Keratinocyte (primary cell): Measurements from ENCODE around the gene CCDC102A. TPM values are rescaled to one million over a fixed set of nuclear protein-coding genes. Genes with fewer than 3 reads are reported as not detected.

Experiments
- DNase-seq: peaks from one replicate; pipeline ENCODE4 v3.0.0-alpha.2; 2011; ENCODE audit warnings: low read depth, missing footprints, low spot score
- FAIRE-seq: peaks from 2 replicates; lab custom pipeline; 2011; peaks lifted over from hg19 to GRCh38; lab: Jason Lieb, UNC
- H2AFZ ChIP-seq: 2 replicates; pipeline ENCODE4 v1.6.0; 2012; ENCODE audit warnings: low read length, control low read depth, inconsistent platforms; ENCODE audit not compliant: control insufficient read depth
- H3K27ac ChIP-seq: 2 replicates; pipeline ENCODE4 v1.5.1; 2011; ENCODE audit warnings: low read length; ENCODE audit not compliant: control insufficient read depth, insufficient read depth
- H3K27me3 ChIP-seq: 3 replicates; pipeline ENCODE4 v1.6.0; 2011; ENCODE audit warnings: low read length; ENCODE audit not compliant: control insufficient read depth, insufficient read depth; ENCODE audit errors: extremely low read depth
- H3K36me3 ChIP-seq, 2 experiments: 2 replicates in 1 of 2; 3 replicates in 1 of 2; pipeline ENCODE4 v1.5.1; 2011; ENCODE audit warnings: low read length in 2 of 2, mild to moderate bottlenecking in 1 of 2; ENCODE audit not compliant: control insufficient read depth in 2 of 2, insufficient read depth in 2 of 2; ENCODE audit errors: extremely low read depth in 1 of 2
- H3K4me1 ChIP-seq: 3 replicates; pipeline ENCODE4 v1.5.1; 2011; ENCODE audit warnings: low read length; ENCODE audit not compliant: control insufficient read depth, insufficient read depth; ENCODE audit errors: extremely low read depth
- H3K4me2 ChIP-seq: 3 replicates; pipeline ENCODE4 v1.6.0; 2011; ENCODE audit warnings: low read depth, low read length; ENCODE audit not compliant: control insufficient read depth, insufficient read depth; ENCODE audit errors: extremely low read depth
- H3K4me3 ChIP-seq, 3 experiments: fragments of 200-600 bp in 1 of 3; sonication (generic) in 1 of 3; 2 replicates in 2 of 3; 3 replicates in 1 of 3; pipeline ENCODE4 v1.5.1; 2011 to 2016; ENCODE audit warnings: low read length in 3 of 3, mild to moderate bottlenecking in 3 of 3, control low read depth in 2 of 3, inconsistent platforms in 1 of 3, low read depth in 1 of 3, mixed read lengths in 1 of 3, mixed run types in 1 of 3, moderate library complexity in 1 of 3; ENCODE audit not compliant: control insufficient read depth in 2 of 3, insufficient read depth in 2 of 3; ENCODE audit errors: extremely low read depth in 1 of 3
- H3K79me2 ChIP-seq: 2 replicates; pipeline ENCODE4 v1.6.0; 2012; ENCODE audit warnings: low read length; ENCODE audit not compliant: control insufficient read depth, insufficient read depth
- H3K9ac ChIP-seq: 3 replicates; pipeline ENCODE4 v1.6.0; 2011; ENCODE audit warnings: low read length; ENCODE audit not compliant: control insufficient read depth, insufficient read depth; ENCODE audit errors: extremely low read depth
- H3K9me1 ChIP-seq: 3 replicates; pipeline ENCODE4 v1.6.0; 2011; ENCODE audit warnings: low read length; ENCODE audit not compliant: control insufficient read depth, insufficient read depth; ENCODE audit errors: extremely low read depth
- H3K9me3 ChIP-seq: 2 replicates; pipeline ENCODE4 v1.5.1; 2012; ENCODE audit warnings: low read depth, low read length; ENCODE audit not compliant: control insufficient read depth
- H4K20me1 ChIP-seq: 3 replicates; pipeline ENCODE4 v1.6.0; 2011; ENCODE audit warnings: low read length; ENCODE audit not compliant: control insufficient read depth, insufficient read depth; ENCODE audit errors: extremely low read depth
- EZH2 ChIP-seq: IDR thresholded peaks from one replicate; pipeline ENCODE4 v1.6.1; 2012; ENCODE audit warnings: inconsistent platforms, mild to moderate bottlenecking, low read length, moderate library complexity
- dilution Hi-C: fragments of 300-500 bp; cut with MboI; formaldehyde crosslinking; loops from one replicate; pipeline ENCODE4 v1.7.0; 2020; ENCODE audit warnings: low sequenced_read_pairs; ENCODE audit not compliant: extremely low pct_ligation_motif_present
- polyA plus RNA-seq, 5 experiments: library from polyadenylated mRNA; depleted of rRNA in 3 of 5; stranded (reverse) in 3 of 5; stranded (forward) in 1 of 5; unstranded in 1 of 5; fragments of >200 nt; gene quantifications; 1 replicate in 1 of 5; 2 replicates in 3 of 5; 3 replicates in 1 of 5; pipeline versions ENCODE4 v1.2.1 to v1.2.3, GENCODE V29; 2011 to 2012; ENCODE audit warnings: missing spikeins in 2 of 5, low read depth in 1 of 5, low replicate concordance in 1 of 5
- TF ChIP-seq, protein P1 (sequence below), 3 experiments: IDR thresholded peaks in 1 of 3; conservative IDR thresholded peaks in 1 of 3; optimal IDR thresholded peaks in 1 of 3; 2 replicates in 2 of 3; 3 replicates in 1 of 3; pipeline versions ENCODE3 to v1.5.1; 2011; ENCODE audit warnings: low read length in 3 of 3, mild to moderate bottlenecking in 3 of 3, moderate library complexity in 2 of 3, control low read depth in 1 of 3, inconsistent platforms in 1 of 3; ENCODE audit not compliant: insufficient read depth in 2 of 3; ENCODE audit errors: extremely low read depth in 1 of 3

CCDC102A gene
- polyA plus RNA-seq, 1 donor (not counting 4 experiments of a cell fraction or from before 2014, with no cell fraction given), result 2.2 TPM

- dilution Hi-C loops, result no loop called here
Observed at GRCh38 chr16:57512296-57513001, 23.9 kb downstream of the CCDC102A start.

DNA sequence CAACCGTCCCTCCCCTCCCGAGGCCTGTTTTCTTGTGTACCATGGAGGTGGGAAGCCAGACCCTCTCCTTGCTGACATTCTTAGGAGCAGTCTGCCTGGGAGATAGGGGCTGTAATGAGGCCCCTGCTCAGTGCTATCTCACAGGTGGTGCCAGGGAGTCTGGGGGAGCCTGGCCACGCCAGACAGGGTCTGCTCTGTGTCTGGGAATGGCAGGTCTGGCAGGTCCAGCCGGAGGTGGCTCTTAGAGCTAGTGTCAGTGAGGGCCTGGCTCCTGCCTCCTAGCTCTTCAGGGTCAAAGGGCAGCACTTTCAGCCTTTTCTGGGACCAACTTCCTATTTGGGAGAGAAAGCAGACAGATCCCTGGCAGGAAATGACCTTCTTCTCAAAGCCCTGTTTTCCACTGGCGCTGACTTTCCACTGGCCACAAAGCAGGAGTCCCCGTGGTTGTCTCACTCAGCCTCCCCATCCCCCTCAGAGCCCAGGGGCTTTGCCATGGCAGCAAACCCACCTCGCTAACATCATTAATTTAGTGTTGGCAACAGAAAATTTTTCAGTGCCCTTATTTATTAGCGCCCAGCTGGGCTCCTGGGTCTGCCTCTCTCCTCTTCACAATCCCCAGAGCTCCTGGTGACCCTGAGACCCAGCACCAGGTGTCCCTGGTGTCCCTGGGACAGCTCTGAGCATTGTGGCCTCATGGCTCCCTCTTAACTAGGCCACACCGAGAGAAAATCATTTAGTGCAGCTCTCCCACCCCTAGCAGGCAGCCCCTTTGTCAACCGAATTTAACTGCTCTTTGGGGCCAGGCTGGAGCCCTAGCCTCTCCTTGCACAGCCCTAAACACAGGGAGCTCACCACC is 26.1 kb downstream of the CCDC102A start:
- Histone ChIP-seq H4K20me1 (no peaks in the 10 kb centered on the region), H3K4me1 (no peaks in the 10 kb centered on the region), H3K4me3 (no peak overlapping the region), H3K36me3 (no peaks in the 10 kb centered on the region), H3K9ac (no peak overlapping the region), H3K9me3 (no peaks in the 10 kb centered on the region), H3K27ac (no peak overlapping the region), H3K4me2 (no peak overlapping the region), H2AFZ (no peak overlapping the region), H3K9me1 (no peaks in the 10 kb centered on the region), H3K79me2 (no peaks in the 10 kb centered on the region), H3K27me3 (peaks cover 13% of the 10 kb centered on the region)
- DNase-seq (no peak), FAIRE-seq (no peak)
- TF ChIP-seq, protein P1, sequence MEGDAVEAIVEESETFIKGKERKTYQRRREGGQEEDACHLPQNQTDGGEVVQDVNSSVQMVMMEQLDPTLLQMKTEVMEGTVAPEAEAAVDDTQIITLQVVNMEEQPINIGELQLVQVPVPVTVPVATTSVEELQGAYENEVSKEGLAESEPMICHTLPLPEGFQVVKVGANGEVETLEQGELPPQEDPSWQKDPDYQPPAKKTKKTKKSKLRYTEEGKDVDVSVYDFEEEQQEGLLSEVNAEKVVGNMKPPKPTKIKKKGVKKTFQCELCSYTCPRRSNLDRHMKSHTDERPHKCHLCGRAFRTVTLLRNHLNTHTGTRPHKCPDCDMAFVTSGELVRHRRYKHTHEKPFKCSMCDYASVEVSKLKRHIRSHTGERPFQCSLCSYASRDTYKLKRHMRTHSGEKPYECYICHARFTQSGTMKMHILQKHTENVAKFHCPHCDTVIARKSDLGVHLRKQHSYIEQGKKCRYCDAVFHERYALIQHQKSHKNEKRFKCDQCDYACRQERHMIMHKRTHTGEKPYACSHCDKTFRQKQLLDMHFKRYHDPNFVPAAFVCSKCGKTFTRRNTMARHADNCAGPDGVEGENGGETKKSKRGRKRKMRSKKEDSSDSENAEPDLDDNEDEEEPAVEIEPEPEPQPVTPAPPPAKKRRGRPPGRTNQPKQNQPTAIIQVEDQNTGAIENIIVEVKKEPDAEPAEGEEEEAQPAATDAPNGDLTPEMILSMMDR (optimal IDR thresholded peaks at IDR 0.05 in 1 of 3, IDR thresholded peaks at IDR 0.05 in 1 of 3, conservative IDR thresholded peaks at IDR 0.05 in 1 of 3; ENCODE audit: extremely low read depth in 1 of 3, insufficient read depth in 2 of 3, low read length in 3 of 3), result no peak
- no peak for TF ChIP-seq EZH2
- dilution Hi-C loops, result no loop called here

More at GRCh38 chr16:57512296-57513001, 23.9 kb downstream of the CCDC102A start:
- H3K79me2 ChIP-seq, result no peaks in the 10 kb centered on the region
- no peaks in the 10 kb centered on the region for H3K9me3 ChIP-seq
- no peak overlapping the region for H3K27ac ChIP-seq
- H2AFZ ChIP-seq, result no peak overlapping the region
- H3K36me3 ChIP-seq, result no peaks in the 10 kb centered on the region
- H3K9ac ChIP-seq, result no peak overlapping the region
- no peaks in the 10 kb centered on the region for H3K9me1 ChIP-seq
- H3K4me2 ChIP-seq, result no peak overlapping the region
- peaks cover 7% of the 10 kb centered on the region for H3K27me3 ChIP-seq
- H3K4me3 ChIP-seq, result no peak overlapping the region
- H4K20me1 ChIP-seq, result no peaks in the 10 kb centered on the region
- DNase-seq, result no peak
- H3K4me1 ChIP-seq, result no peaks in the 10 kb centered on the region
- no peak for FAIRE-seq
- TF ChIP-seq, protein P1 (optimal IDR thresholded peaks at IDR 0.05 in 1 of 3, IDR thresholded peaks at IDR 0.05 in 1 of 3, conservative IDR thresholded peaks at IDR 0.05 in 1 of 3; ENCODE audit: extremely low read depth in 1 of 3, insufficient read depth in 2 of 3, low read length in 3 of 3), result no peak
- TF ChIP-seq EZH2, result no peak
